Neural cell (in vitro differentiated cells): Measurements from ENCODE around the gene MAN2A2.

Source experiments
- POLR2AphosphoS5 ChIP-seq: IDR thresholded peaks from 2 replicates; pipeline ENCODE4 v1.6.1; 2012
- TF ChIP-seq, protein P1 (sequence below): fragments of 450-650 bp; IDR thresholded peaks from 2 replicates; pipeline ENCODE4 v1.5.1; 2014; ENCODE audit warnings: antibody characterized with exemption, mild to moderate bottlenecking, moderate library complexity; ENCODE audit not compliant: poor library complexity, severe bottlenecking

DNA sequence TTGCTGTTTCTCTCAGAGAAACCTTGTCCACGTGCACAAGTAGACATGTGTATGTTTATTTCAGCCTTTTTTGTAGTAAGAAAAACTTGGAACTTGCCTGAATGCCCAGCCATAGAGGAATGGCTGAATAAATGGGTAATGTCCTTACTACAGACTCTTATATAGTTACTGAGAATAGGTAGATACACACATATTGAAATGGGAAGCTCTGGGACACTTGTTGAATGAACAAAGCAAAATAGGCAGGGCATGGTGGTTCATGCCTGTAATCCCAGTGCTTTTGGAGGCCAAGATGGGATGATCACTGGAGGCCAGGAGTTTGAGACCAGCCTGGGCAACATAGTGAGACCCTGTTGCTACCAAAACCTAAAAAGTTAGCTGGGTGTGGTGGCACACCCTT lies 33.7 kb downstream of the MAN2A2 start:
- TF ChIP-seq, protein P1, sequence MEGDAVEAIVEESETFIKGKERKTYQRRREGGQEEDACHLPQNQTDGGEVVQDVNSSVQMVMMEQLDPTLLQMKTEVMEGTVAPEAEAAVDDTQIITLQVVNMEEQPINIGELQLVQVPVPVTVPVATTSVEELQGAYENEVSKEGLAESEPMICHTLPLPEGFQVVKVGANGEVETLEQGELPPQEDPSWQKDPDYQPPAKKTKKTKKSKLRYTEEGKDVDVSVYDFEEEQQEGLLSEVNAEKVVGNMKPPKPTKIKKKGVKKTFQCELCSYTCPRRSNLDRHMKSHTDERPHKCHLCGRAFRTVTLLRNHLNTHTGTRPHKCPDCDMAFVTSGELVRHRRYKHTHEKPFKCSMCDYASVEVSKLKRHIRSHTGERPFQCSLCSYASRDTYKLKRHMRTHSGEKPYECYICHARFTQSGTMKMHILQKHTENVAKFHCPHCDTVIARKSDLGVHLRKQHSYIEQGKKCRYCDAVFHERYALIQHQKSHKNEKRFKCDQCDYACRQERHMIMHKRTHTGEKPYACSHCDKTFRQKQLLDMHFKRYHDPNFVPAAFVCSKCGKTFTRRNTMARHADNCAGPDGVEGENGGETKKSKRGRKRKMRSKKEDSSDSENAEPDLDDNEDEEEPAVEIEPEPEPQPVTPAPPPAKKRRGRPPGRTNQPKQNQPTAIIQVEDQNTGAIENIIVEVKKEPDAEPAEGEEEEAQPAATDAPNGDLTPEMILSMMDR, result no peak
- no peak for TF ChIP-seq POLR2AphosphoS5
